H1 (cell line): ENCODE data around the gene LRRC72. TPM values are rescaled to one million over a fixed set of nuclear protein-coding genes. Genes with fewer than 3 reads are reported as not detected.

Experiments used
- FOSL1 ChIP-seq: IDR thresholded peaks from 2 replicates; pipeline ENCODE4 v1.6.1; 2011; ENCODE audit warnings: mild to moderate bottlenecking, low read depth, low read length, moderate library complexity; ENCODE audit not compliant: insufficient read depth
- polyA plus RNA-seq, 7 experiments: library from polyadenylated mRNA; depleted of rRNA in 3 of 7; stranded (reverse) in 5 of 7; unstranded in 2 of 7; fragments of >200 nt in 5 of 7; fragments of 200-250 nt in 2 of 7; gene quantifications; 1 replicate in 5 of 7; 2 replicates in 1 of 7; 4 replicates in 1 of 7; pipeline versions ENCODE4 v1.2.1 to v1.2.3, GENCODE V29; 2011 to 2013; ENCODE audit warnings: missing spikeins in 2 of 7, mixed read lengths in 2 of 7
- total RNA-seq: library from RNA; stranded (reverse); fragmentation: NEBNext Ultra II Directional; extraction: Animal tissue kit (Norgen Biotek cat#: 25700); gene quantifications from 2 replicates; pipeline ENCODE4 v1.2.1, GENCODE V29; 2021

Gene LRRC72
- total and polyA plus RNA-seq, 2 of the 8 experiments (the other 6 are each of a cell fraction or from before 2014, with no cell fraction given) = not detected

DNA sequence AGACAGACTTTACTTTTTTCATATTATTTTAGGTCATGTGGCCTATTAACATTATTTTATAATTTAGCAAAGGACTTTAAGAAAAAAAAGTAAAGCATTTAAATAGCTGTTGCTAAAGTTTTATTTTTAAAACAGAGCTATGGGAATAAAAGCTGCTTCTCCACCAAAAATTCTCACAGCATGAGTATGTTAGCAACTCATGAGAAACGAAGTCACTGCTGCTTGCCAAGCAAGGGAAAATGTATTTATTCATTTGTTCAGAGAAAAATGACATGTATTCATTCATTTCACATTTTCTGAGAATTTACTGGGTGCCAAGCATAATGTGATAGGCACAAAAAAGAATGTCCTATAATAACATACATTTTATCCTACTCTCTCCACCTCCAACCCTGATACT is 5.1 kb downstream of the LRRC72 start (continued):
- TF ChIP-seq FOSL1 = no peak
